PC-3 (cell line): ENCODE measurements around the gene TERB1.

Experiments used
- EZH2 ChIP-seq: fragments of 300-600 bp; sonication (generic); IDR thresholded peaks from one replicate; pipeline ENCODE4 v1.6.1; 2017; ENCODE audit warnings: antibody characterized with exemption, mild to moderate bottlenecking, low read length; ENCODE audit not compliant: unreplicated experiment
- EZH2phosphoT487 ChIP-seq: fragments of 300-600 bp; sonication (generic); IDR thresholded peaks from 2 replicates; pipeline ENCODE4 v1.6.1; 2018; ENCODE audit warnings: mild to moderate bottlenecking, antibody characterized with exemption, low read length, borderline replicate concordance
- TF ChIP-seq, protein P1 (sequence below): fragments of 300-600 bp; sonication (generic); conservative IDR thresholded peaks from 2 replicates; pipeline ENCODE4 v1.5.1; 2017; ENCODE audit warnings: antibody characterized with exemption, low read depth, mild to moderate bottlenecking, low read length

DNA sequence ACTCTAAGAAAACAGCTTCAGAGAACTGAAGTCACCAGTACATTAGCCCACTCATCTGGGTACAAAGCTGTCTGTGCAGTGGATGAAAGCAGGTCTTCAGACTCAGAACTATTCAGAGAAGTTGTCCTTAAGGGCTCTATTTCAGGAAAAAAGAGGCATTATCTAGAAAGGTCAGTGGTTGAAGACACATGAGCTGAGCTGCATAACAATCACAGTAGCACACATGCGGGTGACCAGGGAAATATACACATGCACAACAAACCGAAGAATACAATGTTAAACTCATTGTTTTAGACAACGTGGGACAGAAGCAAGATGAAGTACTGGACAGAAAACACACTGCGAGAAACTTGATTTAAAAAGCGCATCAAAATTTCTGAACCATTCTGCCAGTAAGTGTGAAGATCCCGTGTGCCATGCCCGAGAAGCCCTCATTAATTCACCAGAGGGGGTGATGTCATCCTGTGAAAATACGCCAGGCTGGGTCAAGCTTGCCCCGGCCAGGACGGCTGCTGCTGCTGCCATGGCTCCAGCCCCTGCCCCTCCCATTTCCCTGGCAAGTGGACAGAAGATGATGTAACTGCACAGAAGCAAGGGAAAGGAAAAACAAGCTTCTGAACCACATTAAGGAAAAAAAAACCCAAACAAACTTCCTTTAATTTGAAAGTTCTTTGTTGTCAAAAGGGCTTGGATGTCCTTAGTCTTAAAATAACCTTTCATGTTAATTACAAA, 60.0 kb downstream of the TERB1 start:
- TF ChIP-seq, protein P1, sequence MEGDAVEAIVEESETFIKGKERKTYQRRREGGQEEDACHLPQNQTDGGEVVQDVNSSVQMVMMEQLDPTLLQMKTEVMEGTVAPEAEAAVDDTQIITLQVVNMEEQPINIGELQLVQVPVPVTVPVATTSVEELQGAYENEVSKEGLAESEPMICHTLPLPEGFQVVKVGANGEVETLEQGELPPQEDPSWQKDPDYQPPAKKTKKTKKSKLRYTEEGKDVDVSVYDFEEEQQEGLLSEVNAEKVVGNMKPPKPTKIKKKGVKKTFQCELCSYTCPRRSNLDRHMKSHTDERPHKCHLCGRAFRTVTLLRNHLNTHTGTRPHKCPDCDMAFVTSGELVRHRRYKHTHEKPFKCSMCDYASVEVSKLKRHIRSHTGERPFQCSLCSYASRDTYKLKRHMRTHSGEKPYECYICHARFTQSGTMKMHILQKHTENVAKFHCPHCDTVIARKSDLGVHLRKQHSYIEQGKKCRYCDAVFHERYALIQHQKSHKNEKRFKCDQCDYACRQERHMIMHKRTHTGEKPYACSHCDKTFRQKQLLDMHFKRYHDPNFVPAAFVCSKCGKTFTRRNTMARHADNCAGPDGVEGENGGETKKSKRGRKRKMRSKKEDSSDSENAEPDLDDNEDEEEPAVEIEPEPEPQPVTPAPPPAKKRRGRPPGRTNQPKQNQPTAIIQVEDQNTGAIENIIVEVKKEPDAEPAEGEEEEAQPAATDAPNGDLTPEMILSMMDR, result no peak
- no peak for TF ChIP-seq EZH2
- TF ChIP-seq EZH2phosphoT487, result no peak
